MM.1S (cell line): ENCODE data around the gene SOBP.

Experiments
- DNase-seq: peaks from one replicate; pipeline ENCODE4 v3.0.0-alpha.2; 2015
- H2AFZ ChIP-seq: fragments of 300-600 bp; sonication (generic); 2 replicates; pipeline ENCODE4 v1.6.0; 2016; ENCODE audit warnings: antibody characterized with exemption, low read length
- H3F3A ChIP-seq: fragments of 300-600 bp; sonication (generic); 2 replicates; pipeline ENCODE4 v1.6.1; 2016; ENCODE audit warnings: mild to moderate bottlenecking, antibody characterized with exemption, low read length, moderate library complexity, mixed read lengths; ENCODE audit not compliant: insufficient read depth
- H3K27ac ChIP-seq: fragments of 300-600 bp; sonication (generic); 2 replicates; pipeline ENCODE4 v1.5.1; 2016; ENCODE audit warnings: mild to moderate bottlenecking, low read length
- H3K27me3 ChIP-seq: fragments of 300-600 bp; sonication (generic); replicated peaks from 2 replicates; pipeline ENCODE4 v1.6.0; 2016; ENCODE audit warnings: low read length; ENCODE audit not compliant: insufficient read depth
- H3K36me3 ChIP-seq: fragments of 300-600 bp; sonication (generic); replicated peaks from 2 replicates; pipeline ENCODE4 v1.6.1; 2016; ENCODE audit warnings: mild to moderate bottlenecking, low read length, mixed read lengths; ENCODE audit not compliant: insufficient read depth
- H3K4me1 ChIP-seq: fragments of 300-600 bp; sonication (generic); 2 replicates; pipeline ENCODE4 v1.6.1; 2016; ENCODE audit warnings: low read length, mixed read lengths
- H3K4me2 ChIP-seq: fragments of 300-600 bp; sonication (generic); 2 replicates; pipeline ENCODE4 v1.6.0; 2016; ENCODE audit warnings: low read depth, low read length
- H3K4me3 ChIP-seq: fragments of 300-600 bp; sonication (generic); 2 replicates; pipeline ENCODE4 v1.5.1; 2016; ENCODE audit warnings: low read length, mixed read lengths
- H3K79me2 ChIP-seq: fragments of 300-600 bp; sonication (generic); 2 replicates; pipeline ENCODE4 v1.6.1; 2016; ENCODE audit warnings: mixed run types, low read length, mixed read lengths
- H3K9ac ChIP-seq: fragments of 300-600 bp; sonication (generic); 2 replicates; pipeline ENCODE4 v1.6.1; 2016; ENCODE audit warnings: low read length, mixed read lengths
- H3K9me2 ChIP-seq: fragments of 300-600 bp; sonication (generic); replicated peaks from 2 replicates; pipeline ENCODE4 v1.6.1; 2016; ENCODE audit warnings: mild to moderate bottlenecking, low read length, mixed read lengths; ENCODE audit not compliant: insufficient read depth
- H3K9me3 ChIP-seq: fragments of 300-600 bp; sonication (generic); replicated peaks from 2 replicates; pipeline ENCODE4 v1.6.1; 2016; ENCODE audit warnings: mild to moderate bottlenecking, low read length, mixed read lengths; ENCODE audit not compliant: insufficient read depth
- H4K20me1 ChIP-seq: fragments of 300-600 bp; sonication (generic); 2 replicates; pipeline ENCODE4 v1.6.1; 2016; ENCODE audit warnings: mild to moderate bottlenecking, low read length, moderate library complexity, mixed read lengths; ENCODE audit not compliant: insufficient read depth
- EZH2 ChIP-seq: fragments of 300-600 bp; sonication (generic); optimal IDR thresholded peaks from 2 replicates; pipeline ENCODE3; 2017; ENCODE audit warnings: low read depth, mild to moderate bottlenecking, antibody characterized with exemption, low read length, mixed read lengths
- EZH2phosphoT487 ChIP-seq: fragments of 300-600 bp; sonication (generic); IDR thresholded peaks from 2 replicates; pipeline ENCODE4 v1.6.1; 2018; ENCODE audit warnings: antibody characterized with exemption, low read length
- TF ChIP-seq, protein P1 (sequence below): fragments of 300-600 bp; sonication (generic); IDR thresholded peaks from 2 replicates; pipeline ENCODE4 v1.5.1; 2016; ENCODE audit warnings: antibody characterized with exemption, low read length, mixed read lengths

SOBP gene

DNA sequence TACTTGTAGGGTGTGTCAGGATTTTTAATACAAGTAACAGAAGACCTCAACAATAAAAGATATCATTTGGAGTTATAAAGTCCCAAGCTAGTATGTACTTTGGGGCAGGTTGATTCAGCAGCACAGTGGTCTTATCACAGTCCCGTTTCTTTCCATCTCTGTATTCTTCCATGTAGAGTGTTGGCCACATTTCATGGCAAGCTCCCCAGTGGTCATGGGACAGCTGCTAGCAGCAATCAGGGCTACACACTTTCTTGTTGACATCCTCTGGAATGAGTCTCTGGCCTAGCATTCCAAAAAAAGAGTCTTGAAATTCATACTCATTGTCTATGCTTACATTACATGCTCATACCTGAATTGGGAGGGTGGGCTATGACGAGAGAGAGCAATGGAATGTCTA, 53.2 kb downstream of the SOBP start:
- H3K36me3 ChIP-seq: no peaks in the 10 kb centered on the region
- no peak for DNase-seq
- H3K9me3 ChIP-seq: no peaks in the 10 kb centered on the region
- no peaks in the 10 kb centered on the region for H3K27me3 ChIP-seq
- H3K4me2 ChIP-seq: no peak overlapping the region
- H3K4me1 ChIP-seq: peaks cover 6% of the 10 kb centered on the region; the same call in 1 of the 2 replicates
- no peaks in the 10 kb centered on the region for H4K20me1 ChIP-seq
- no peak overlapping the region for H3K27ac ChIP-seq
- H3K9me2 ChIP-seq: no peaks in the 10 kb centered on the region; the same call in 1 of the 2 replicates
- no peaks in the 10 kb centered on the region for H3K79me2 ChIP-seq
- no peak overlapping the region for H2AFZ ChIP-seq
- no peak overlapping the region for H3K4me3 ChIP-seq
- TF ChIP-seq, protein P1, sequence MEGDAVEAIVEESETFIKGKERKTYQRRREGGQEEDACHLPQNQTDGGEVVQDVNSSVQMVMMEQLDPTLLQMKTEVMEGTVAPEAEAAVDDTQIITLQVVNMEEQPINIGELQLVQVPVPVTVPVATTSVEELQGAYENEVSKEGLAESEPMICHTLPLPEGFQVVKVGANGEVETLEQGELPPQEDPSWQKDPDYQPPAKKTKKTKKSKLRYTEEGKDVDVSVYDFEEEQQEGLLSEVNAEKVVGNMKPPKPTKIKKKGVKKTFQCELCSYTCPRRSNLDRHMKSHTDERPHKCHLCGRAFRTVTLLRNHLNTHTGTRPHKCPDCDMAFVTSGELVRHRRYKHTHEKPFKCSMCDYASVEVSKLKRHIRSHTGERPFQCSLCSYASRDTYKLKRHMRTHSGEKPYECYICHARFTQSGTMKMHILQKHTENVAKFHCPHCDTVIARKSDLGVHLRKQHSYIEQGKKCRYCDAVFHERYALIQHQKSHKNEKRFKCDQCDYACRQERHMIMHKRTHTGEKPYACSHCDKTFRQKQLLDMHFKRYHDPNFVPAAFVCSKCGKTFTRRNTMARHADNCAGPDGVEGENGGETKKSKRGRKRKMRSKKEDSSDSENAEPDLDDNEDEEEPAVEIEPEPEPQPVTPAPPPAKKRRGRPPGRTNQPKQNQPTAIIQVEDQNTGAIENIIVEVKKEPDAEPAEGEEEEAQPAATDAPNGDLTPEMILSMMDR: no peak
- no peak for TF ChIP-seq EZH2
- no peak for TF ChIP-seq EZH2phosphoT487
- no peaks in the 10 kb centered on the region for H3F3A ChIP-seq
- no peak overlapping the region for H3K9ac ChIP-seq

DNA sequence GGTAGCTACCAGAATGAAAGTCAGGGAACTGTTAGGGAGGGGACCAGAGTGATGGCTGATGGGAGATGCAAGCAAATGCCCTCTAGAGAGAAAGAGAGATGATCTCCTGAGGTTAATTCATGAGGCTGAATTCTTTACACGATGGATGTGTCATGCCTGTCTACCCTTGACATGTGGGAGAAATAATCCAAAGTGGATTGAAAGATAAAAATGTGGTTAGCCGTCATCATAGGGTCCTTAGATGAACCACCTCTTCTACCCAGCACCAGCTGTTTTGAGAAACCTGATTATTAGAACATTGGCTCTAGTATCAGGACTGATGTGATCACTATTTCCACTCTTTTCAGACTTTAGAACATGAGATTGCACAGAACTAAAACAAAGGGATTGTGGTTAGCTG, 53.6 kb downstream of the SOBP start:
- no peak for DNase-seq
- no peaks in the 10 kb centered on the region for H3K27me3 ChIP-seq
- no peaks in the 10 kb centered on the region for H4K20me1 ChIP-seq
- no peak overlapping the region for H3K9ac ChIP-seq
- no peak overlapping the region for H3K4me2 ChIP-seq
- TF ChIP-seq EZH2phosphoT487: no peak
- TF ChIP-seq, protein P1: no peak
- no peak for TF ChIP-seq EZH2
- H3K9me3 ChIP-seq: no peaks in the 10 kb centered on the region
- H3F3A ChIP-seq: no peaks in the 10 kb centered on the region
- 0 out of 2 replicates have a peak, but pooled peaks cover 2% of the 10 kb centered on the region for H3K4me1 ChIP-seq
- H2AFZ ChIP-seq: no peak overlapping the region
- no peaks in the 10 kb centered on the region; the same call in 1 of the 2 replicates for H3K9me2 ChIP-seq
- H3K36me3 ChIP-seq: no peaks in the 10 kb centered on the region
- H3K27ac ChIP-seq: no peak overlapping the region
- no peaks in the 10 kb centered on the region for H3K79me2 ChIP-seq
- H3K4me3 ChIP-seq: no peak overlapping the region

DNA sequence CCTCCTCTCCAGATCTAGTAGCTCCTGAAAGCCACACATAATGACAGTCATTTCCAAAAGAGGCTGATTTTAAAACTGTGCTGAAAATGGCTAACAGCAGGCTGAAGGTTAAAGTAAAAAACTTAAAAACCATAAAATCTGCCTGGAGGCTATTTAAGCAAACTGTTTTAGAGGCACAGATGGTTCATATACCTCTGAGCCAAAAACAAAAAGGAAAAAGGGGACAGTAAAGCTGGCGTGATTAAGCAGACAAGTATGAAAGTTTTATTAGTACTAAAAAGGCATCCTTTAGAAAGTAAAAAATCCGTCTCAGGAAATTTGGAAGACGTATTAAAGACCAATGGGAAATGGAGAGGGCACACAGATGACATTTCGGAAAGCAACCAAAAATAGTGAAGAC, 55.8 kb downstream of the SOBP start:
- DNase-seq: no peak
- H3K9me3 ChIP-seq: no peaks in the 10 kb centered on the region
- H3K4me2 ChIP-seq: no peak overlapping the region
- H3K9me2 ChIP-seq: no peaks in the 10 kb centered on the region; the same call in 1 of the 2 replicates
- no peak overlapping the region for H3K9ac ChIP-seq
- no peaks in the 10 kb centered on the region for H3F3A ChIP-seq
- no peaks in the 10 kb centered on the region for H4K20me1 ChIP-seq
- H3K4me3 ChIP-seq: no peak overlapping the region
- H3K79me2 ChIP-seq: no peaks in the 10 kb centered on the region
- H2AFZ ChIP-seq: no peak overlapping the region
- no peaks in the 10 kb centered on the region for H3K4me1 ChIP-seq
- no peak overlapping the region for H3K27ac ChIP-seq
- no peaks in the 10 kb centered on the region for H3K36me3 ChIP-seq
- no peaks in the 10 kb centered on the region for H3K27me3 ChIP-seq
- TF ChIP-seq EZH2: no peak
- no peak for TF ChIP-seq EZH2phosphoT487
- TF ChIP-seq, protein P1: no peak
